ENCODE measurements around the gene ITGB5.

- no peak for TF ChIP-seq CTCF (conservative IDR thresholded peaks at IDR 0.05 in 1 of 2, IDR thresholded peaks at IDR 0.05 in 1 of 2; ENCODE audit: low read depth in 1 of 2, low read length in 2 of 2)
- TF ChIP-seq EZH2 (IDR thresholded peaks at IDR 0.05; ENCODE audit: low read length, missing control alignments), result no peak
Measured at GRCh38 chr3:124779751-124780191, 107.4 kb downstream of the ITGB5 start.

Data from fibroblast of lung (primary cell).